ENCODE results near the gene HNRNPM. TPM values are rescaled to one million over a fixed set of nuclear protein-coding genes. Genes with fewer than 3 reads are reported as not detected.
"Not testable (repeated sequence)": the region's sequence is repeated elsewhere in the genome, so short reads cannot be mapped to it uniquely, and the experiment has no call there.

The HNRNPM gene
- polyA plus RNA-seq, 1 donor = 472 TPM

DNA sequence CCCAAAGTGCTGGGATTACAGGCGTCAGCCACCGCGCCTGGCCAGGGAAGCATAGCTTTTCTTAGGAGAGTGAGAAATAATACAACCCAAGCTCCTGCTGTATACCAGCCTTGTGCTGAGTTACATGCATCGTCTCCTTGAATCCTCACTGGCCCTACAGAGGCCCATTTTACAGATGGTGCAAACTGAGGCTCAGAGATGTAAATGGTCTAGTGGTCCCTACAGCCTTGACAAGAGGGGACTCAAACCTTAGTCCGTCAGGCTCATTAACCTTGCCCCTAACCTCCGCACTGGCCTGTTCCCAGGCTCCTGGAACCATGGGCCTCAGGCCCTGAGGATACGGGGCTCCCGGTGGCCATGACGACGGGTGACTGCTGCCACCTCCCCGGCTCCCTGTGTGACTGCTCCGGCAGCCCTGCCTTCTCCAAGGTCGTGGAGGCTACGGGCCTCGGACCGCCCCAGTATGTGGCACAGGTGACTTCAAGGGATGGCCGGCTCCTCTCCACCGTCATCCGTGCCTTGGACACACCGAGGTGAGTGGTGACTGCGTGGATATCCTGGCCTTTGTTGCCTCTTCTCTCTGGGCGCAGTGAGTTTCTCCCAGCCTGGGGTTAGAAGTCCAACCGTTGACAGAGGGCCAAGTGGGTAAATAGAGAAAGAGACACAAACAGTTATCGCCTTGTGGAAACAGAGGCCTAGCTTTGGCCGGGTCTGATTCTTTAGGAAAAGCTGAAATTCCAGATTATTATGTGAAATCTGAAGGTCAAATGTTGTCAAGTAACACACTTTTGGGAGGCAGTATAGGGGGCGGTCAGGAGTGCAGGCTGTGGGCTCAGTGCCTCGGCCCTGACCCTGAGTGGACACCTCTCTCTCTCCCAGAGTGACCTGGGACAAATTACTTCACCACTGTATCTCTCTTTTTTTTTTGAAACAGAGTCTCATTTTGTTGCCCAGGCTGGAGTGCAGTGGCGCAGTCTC lies 23.0 kb upstream of the HNRNPM start:
- no peak for DNase-seq

- DNase-seq = no peak
Measured at GRCh38 chr19:8423817-8424223, 21.0 kb upstream of the HNRNPM start.

DNA sequence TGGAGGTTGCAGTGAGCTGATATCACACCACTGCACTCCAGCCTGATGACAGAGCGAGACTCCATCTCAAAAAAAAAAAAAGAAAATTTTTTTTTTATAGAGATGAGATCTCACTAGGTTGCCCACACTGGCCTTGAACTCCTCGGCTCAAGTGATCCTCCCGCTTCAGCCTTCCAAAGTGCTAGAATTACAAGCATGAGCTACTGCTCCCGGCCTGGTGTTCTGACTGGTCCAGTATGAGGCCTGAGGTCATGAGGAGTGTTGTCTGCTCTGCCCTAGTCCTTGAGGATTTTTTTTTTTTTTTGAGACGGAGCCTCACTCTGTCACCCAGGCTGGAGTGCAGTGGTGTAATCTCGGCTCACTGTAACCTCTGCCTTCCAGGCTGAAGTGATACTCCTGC lies 19.4 kb upstream of the HNRNPM start:
- not testable (repeated sequence) for DNase-seq

- DNase-seq = no peak
Measured at GRCh38 chr19:8426283-8426682, 18.5 kb upstream of the HNRNPM start.

GRCh38 chr19:8429044-8429443 lies 15.7 kb upstream of the HNRNPM start:
- no peak for DNase-seq

- no peak for DNase-seq
Measured at GRCh38 chr19:8429826-8430225, 14.9 kb upstream of the HNRNPM start.

- DNase-seq = no peak
Measured at GRCh38 chr19:8430650-8431049, 14.1 kb upstream of the HNRNPM start.

DNA sequence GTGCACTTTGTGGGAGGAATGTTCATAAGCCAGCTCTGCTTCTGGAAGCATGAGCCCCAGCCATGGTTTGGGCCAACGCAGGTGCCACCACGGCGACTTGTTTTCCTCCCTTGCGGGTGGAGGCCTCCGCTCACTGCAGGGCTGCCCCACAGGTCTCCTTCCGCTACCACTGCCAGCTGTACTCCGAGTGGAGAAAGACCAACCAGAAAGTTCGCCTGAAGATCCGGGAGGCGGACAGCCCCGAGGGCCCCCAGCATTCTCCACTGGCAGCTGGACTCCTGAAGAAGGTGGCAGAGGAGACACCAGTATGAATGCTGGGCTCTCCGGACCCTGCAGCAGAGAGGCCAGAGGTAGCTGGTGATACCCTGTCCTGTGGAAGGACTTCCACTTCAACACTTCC lies 6.5 kb upstream of the HNRNPM start:
- DNase-seq = no peak

- no peak for DNase-seq
Measured at GRCh38 chr19:8441725-8442544, 2.8 kb upstream of the HNRNPM start.

DNA sequence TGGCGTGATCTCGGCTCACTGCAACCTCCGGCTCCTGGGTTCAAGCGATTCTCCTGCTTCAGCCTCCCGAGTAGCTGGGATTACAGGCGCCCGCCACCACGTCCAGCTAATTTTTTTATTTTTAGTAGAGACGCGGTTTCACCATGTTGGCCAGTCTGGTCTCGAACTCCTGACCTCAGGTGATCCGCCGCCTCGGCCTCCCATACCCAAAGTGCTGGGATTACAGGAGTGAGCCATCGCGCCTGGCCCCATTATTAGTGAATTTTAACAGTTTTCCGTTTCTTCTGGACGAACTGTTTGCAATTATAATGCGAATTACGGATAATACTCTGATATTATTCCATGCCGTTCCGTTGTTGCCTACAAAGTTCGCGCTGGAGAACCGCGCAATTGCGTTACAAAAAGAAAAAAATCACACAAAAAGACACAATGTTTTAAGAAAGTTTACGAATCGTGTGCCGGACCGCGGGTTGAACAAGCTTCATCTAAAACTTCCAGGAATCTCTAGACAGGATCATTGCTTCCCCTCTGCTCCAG lies 567 bp upstream of the HNRNPM start:
- DNase-seq = not testable (repeated sequence)

GRCh38 chr19:8445488-8446001 lies 770 bp downstream of the HNRNPM start:
- DNase-seq = no peak

DNA sequence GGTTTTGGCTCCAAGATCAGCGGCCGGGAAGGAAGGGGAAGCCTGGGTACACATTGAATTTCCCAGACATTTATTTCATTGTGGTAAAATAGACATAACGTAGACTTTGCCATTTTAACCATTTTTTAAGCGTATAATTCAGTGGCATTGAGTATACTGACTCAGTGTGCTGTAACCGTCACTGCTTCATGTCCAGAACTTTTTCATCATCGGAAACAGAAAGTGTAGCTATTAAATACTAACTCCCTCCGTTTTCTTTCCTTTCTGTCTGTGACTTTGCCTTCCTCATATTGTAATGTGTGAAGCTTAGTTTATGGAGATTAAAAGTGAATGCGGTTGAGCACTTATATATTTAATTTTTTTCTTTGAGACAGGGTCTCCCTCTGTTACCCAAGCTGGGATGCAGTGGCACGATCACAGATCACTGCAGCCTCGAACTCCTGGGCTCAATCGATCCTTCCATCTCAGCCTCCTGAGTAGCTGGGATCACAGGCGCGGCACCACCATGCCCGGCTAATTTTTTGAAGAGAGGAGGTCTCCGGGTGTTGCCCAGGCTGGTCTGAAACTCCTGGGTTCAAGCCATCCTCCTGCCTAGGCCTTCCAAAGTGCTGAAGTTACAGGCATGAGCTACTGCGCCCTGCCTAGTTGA lies 1.4 kb downstream of the HNRNPM start:
- no peak for DNase-seq

- no peak for DNase-seq
Measured at GRCh38 chr19:8449830-8450229, 5.1 kb downstream of the HNRNPM start.

DNA sequence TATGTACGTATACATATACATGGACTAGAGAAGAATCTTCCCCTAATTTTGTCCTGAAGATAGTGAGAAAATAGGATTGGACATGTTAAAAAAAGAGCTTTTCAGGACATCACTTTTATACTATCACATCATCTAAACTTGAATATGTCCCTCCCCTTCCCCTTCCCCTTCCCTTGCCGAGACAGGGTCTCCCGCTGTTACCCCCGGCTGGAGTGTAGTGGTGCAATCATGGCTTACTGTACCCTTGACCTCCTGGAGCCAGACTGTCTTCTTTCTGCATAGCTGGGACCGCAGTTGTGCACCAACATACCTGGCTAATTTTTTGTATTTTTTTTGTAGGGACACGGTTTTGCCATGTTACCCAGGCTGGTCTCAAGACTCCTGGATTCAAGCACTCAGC lies 6.6 kb downstream of the HNRNPM start:
- no peak for DNase-seq

GRCh38 chr19:8451885-8452284 lies 7.1 kb downstream of the HNRNPM start:
- no peak for DNase-seq

DNA sequence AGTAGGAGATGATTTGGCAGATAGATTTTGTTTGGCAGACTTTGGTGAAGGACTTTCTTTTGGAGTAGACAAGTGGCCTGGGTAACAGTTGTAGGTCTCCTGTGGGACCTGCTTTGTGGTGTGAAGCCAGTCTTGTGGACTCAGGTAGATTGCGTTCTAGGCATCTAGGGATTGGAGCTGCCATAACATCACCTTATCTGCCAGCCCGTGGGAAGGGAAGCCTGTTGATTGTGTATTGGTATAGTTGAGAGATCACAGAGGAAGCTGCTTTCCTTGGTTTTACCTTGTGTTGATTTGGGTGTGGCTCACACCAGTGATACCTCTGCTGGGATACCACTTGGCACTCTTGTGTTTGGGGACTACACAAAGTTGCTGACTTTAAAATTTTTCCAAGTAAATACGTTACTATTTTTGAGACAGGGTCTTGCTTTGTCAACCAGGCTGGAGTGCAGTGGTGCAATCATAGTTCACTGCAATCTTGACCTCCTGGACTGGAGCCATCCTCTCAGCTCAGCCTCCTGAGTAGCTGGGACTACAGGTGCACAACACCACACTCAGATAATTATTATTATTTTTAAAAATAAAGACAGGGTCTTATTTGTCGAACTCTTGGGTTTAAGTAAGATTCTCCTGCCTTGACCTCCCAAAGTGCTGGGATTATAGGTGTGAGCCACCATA lies 7.8 kb downstream of the HNRNPM start:
- no peak for DNase-seq

GRCh38 chr19:8453616-8454015 lies 8.8 kb downstream of the HNRNPM start:
- DNase-seq = no peak

- DNase-seq = no peak
Measured at GRCh38 chr19:8454218-8454617, 9.4 kb downstream of the HNRNPM start.

GRCh38 chr19:8455018-8455417 lies 10.2 kb downstream of the HNRNPM start:
- DNase-seq = no peak

- no peak for DNase-seq
Measured at GRCh38 chr19:8456064-8456463, 11.3 kb downstream of the HNRNPM start.

DNA sequence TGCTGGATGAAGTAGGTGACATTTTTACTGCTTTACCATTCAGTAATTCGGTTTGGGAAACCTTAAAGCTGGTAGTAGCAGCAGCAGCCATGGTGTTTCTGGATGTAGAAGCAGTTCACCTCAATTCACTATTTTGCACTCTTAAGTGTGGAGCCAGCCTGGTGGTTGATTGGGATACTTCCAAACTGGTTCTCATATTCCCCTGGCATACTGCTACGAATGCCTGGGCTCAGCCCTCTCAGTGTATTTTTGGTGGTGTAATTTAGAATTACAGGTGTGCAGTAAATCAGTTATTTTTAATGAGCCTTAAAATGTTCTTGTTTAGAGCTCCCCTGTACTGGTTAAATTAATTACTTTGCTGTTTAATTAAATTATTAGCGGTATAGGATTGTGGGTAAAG lies 12.4 kb downstream of the HNRNPM start:
- no peak for DNase-seq

Data from left kidney (tissue), 2 donors.